Glomerular endothelial cell (primary cell): ENCODE results near the gene GYS2. TPM values are rescaled to one million over a fixed set of nuclear protein-coding genes. Genes with fewer than 3 reads are reported as not detected.
"Not testable (repeated sequence)": the region's sequence is repeated elsewhere in the genome, so short reads cannot be mapped to it uniquely, and the experiment has no call there.

Experiments
- DNase-seq: peaks from one replicate; pipeline ENCODE4 v3.0.0-alpha.2; 2011; ENCODE audit warnings: low read depth, low spot score; ENCODE audit errors: extremely low read depth
- total RNA-seq: library from RNA; depleted of rRNA; stranded (reverse); fragments of >200 nt; gene quantifications from 2 replicates; pipeline ENCODE4 v1.2.3, GENCODE V29; 2015

Gene GYS2
- not detected in 2 replicates for total RNA-seq

- DNase-seq: no peak
These were observed at the start of gene GYS2 for GRCh38 chr12:21604245-21605101. Gene GYS2, minus strand, starts transcription at chr12:21604847. Its CDS starts 255 bp downstream, at chr12:21604592.

DNA sequence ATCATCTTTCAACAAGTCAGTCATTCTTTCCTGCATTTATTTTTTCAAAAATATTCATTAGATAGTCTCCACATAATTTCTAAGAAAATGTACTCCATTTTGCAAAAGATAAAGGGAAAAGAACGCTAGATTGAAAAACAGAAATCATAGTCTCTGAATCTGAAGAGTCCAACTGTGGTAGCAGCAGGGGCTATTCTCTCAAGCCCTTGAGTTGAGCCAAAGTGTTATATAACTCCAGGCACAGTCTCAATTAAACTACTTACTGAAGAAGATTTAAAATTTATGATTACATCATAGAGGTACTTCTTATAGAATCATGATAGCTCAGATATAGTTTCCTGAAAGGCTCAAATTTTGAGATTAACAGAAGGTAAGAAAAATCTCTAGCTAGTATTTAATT, 47.2 kb upstream of the GYS2 start:
- DNase-seq: no peak

DNA sequence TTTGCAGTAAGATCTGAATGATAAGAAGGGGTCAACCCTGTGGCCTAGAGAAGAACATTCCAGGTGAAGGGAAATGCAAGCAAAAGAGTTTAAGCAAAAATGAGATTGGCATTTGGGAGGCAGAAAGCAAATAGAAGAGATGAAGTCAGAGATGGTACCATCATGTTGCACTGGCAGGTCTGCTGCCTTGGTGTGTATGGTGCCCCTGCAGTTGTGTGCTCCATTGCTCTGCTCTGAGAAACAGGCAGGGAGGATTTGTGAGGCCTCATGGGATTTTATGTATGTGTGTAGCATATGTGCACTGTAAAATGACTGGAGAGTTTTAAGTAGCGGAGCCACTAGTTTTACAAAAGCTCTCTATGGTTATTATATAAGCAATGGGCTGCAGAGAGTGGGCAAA, 46.4 kb upstream of the GYS2 start:
- no peak for DNase-seq

DNA sequence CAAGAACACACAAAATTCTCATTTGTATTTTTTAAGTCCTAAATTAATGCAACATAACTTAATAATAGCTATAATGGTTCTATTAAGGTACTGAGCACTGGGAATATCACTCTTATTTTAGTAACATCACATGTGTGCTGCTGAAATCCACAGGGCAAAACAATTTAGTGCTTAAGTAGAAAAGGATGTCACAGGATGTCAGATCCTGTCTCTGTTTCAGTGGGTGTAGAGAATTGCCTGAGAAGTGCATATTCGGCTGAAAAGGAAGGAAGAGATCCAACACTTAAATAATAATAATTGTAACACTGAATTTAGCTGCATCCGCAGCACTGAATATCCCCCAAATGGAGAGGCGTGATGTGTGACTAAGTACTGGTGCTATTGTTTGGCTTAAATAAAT, 44.4 kb upstream of the GYS2 start:
- no peak for DNase-seq

DNA sequence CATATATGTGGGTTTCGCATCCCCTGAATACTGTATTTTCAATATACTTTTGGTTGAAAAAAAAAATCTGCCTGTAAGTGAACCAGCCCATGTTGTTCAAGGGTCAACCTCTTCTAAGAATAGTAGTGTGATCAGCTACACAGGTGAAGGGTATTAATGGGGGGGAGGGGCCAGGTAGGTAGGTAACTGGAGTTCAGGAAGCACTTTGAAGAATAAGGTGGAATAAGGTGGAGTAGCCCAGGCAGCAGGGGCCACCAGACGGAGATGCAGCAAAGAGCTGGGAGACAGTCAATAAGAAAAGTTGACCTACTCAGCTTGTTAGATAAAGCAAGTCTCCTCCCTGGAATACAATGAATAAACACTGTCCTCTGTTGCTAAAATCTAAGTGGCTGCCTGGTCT, 43.7 kb upstream of the GYS2 start:
- no peak for DNase-seq

- DNase-seq: no peak
These were observed 42.5 kb upstream of the GYS2 start for GRCh38 chr12:21647179-21647578.

DNA sequence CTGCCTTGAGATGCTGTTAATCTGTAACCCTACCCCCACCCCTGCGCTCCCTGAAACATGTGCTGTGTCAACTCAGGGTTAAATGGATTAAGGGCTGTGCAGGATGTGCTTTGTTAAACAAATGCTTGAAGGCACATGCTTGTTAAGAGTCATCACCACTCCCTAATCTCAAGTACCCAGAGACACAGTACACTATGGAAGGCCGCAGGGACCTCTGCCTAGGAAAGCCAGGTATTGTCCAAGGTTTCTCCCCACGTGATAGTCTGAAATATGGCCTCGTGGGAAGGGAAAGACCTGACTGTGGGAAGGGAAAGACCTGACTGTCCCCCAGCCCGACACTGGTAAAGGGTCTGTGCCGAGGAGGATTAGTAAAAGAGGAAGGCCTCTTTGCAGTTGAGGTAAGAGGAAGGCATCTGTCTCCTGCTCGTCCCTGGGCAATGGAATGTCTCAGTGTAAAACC, 40.4 kb upstream of the GYS2 start:
- not testable (repeated sequence) for DNase-seq

DNA sequence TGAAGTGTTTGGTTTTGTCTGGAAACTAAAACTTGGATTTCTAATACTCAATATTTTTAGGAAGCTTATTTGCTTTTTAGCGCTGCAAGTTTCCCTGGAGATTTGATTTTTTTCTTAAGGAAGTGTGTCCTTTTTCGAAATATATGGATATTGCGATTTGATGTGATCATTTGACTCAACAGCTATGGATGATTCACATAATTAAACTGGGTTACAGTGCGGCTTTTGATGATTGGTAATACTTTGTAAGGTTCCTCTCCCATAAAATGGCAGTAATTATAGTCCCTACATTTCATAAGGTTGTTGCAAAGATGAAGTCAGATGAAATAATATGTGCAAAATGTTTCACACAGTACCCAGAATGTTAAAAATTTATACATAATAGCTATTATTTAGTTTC, 39.9 kb upstream of the GYS2 start:
- no peak for DNase-seq

GRCh38 chr12:21643758-21644157, 39.1 kb upstream of the GYS2 start:
- no peak for DNase-seq

GRCh38 chr12:21642707-21643389, 38.2 kb upstream of the GYS2 start:
- no peak for DNase-seq

- DNase-seq: no peak
These were observed 33.6 kb upstream of the GYS2 start for GRCh38 chr12:21638054-21638891.

- DNase-seq: no peak
These were observed 29.6 kb upstream of the GYS2 start for GRCh38 chr12:21634245-21634644.

GRCh38 chr12:21631367-21631766, 26.7 kb upstream of the GYS2 start:
- DNase-seq: no peak

DNA sequence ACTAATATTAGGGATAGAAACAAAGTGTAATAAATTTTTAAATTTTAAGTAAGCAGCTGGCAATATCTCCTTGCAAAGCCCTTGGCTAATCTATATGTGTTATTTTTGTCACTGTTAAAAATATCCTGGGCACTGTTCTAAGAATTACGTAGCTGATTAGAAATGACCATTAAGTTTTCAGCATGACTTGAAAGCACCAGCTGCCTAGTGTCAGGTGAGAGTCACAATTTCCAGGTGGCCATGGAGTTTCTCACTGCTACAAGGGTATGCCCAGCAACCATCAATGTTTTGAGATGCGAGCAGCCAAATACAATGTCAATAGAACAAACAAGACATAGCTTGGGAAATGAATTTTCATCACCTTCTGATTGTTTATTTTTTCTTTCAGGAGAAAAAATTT, 23.3 kb upstream of the GYS2 start:
- no peak for DNase-seq

- DNase-seq: no peak
These were observed 13.9 kb upstream of the GYS2 start for GRCh38 chr12:21618566-21618965.

- no peak for DNase-seq
These were observed 12.4 kb upstream of the GYS2 start for GRCh38 chr12:21617030-21617429.

- no peak for DNase-seq
These were observed 10.8 kb upstream of the GYS2 start for GRCh38 chr12:21615431-21615830.

- DNase-seq: no peak
These were observed 9.9 kb upstream of the GYS2 start for GRCh38 chr12:21614506-21614905.

DNA sequence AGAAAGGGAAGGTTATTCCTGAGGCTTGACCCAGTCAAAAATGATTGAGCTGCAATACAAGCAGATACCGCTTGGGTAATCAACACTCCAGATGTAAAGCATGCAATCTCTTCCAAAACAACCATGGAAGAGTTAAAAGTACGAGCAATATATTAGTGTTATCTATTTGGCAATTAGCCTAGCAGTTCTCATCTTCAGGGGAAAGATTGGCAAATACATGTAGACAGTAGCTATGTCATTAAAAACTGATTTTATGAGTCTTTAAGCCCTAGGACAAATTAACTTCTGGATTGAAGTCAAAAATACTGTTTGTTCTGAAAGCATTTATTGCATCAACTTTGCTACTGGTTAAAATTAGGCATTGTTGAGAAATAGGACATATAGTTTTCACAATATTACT, 9.3 kb upstream of the GYS2 start:
- no peak for DNase-seq

- no peak for DNase-seq
These were observed 3.5 kb upstream of the GYS2 start for GRCh38 chr12:21608196-21608595.

DNA sequence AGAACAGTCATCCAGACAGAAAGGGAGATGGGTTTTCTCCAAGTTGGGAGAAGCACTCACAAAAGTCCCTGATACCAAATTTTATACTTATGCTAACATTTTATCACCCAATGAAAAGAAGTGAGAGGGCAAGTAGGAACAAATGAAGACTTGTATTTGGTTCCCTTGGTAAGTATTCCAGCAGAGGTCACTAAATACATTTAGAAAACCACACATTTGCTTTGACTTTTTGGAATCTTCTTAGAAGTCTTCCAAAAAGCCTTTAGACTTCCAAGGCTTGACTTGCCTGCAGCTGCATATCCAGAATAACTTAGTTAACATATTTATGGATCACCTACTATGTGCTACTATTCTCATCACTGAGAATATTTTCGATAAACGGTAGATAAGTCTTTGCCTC, 3.1 kb upstream of the GYS2 start:
- DNase-seq: no peak
